Liver (tissue), 9 donors: ENCODE measurements around the gene XPR1. TPM values are rescaled to one million over a fixed set of nuclear protein-coding genes. Genes with fewer than 3 reads are reported as not detected.

Source experiments
- DNase-seq: peaks from one replicate; pipeline ENCODE4 v3.0.0-alpha.2; 2017; ENCODE audit warnings: low spot score
- H3K27ac ChIP-seq, 2 donors: one replicate each; pipeline ENCODE4 v1.7.0; 2013; ENCODE audit warnings: inconsistent platforms in 2 of 2, low read length in 2 of 2, control low read depth in 1 of 2, low read depth in 1 of 2, mild to moderate bottlenecking in 1 of 2
- H3K27me3 ChIP-seq, 4 donors: one replicate each; pipeline versions ENCODE4 v1.6.1 to v1.7.0; 2013; ENCODE audit warnings: low read length in 3 of 4, inconsistent platforms in 1 of 4, mild to moderate bottlenecking in 1 of 4, moderate library complexity in 1 of 4; ENCODE audit not compliant: control insufficient read depth in 4 of 4, insufficient read depth in 4 of 4
- H3K36me3 ChIP-seq, 4 donors: one replicate each; pipeline versions ENCODE4 v1.6.1 to v1.7.0; 2013; ENCODE audit warnings: low read length in 3 of 4, mild to moderate bottlenecking in 3 of 4, low read depth in 1 of 4, moderate library complexity in 1 of 4; ENCODE audit not compliant: control insufficient read depth in 4 of 4, insufficient read depth in 3 of 4
- H3K4me1 ChIP-seq, 4 donors: one replicate each; pipeline versions ENCODE4 v1.6.1 to v1.7.0; 2013; ENCODE audit warnings: low read length in 3 of 4, mild to moderate bottlenecking in 3 of 4, moderate library complexity in 1 of 4; ENCODE audit not compliant: control insufficient read depth in 4 of 4, insufficient read depth in 4 of 4
- H3K4me3 ChIP-seq, 3 donors: one replicate each; pipeline versions ENCODE4 v1.6.1 to v1.7.0; 2013; ENCODE audit warnings: low read length in 3 of 3, control low read depth in 1 of 3, low read depth in 1 of 3, mild to moderate bottlenecking in 1 of 3
- H3K9ac ChIP-seq, 2 donors: one replicate each; pipeline ENCODE4 v1.7.0; 2013; ENCODE audit warnings: low read length in 2 of 2, mild to moderate bottlenecking in 2 of 2, moderate library complexity in 2 of 2, control low read depth in 1 of 2, low read depth in 1 of 2
- H3K9me3 ChIP-seq, 4 donors: one replicate each; pipeline versions ENCODE4 v1.6.1 to v1.7.0; 2013; ENCODE audit warnings: low read length in 3 of 4; ENCODE audit not compliant: control insufficient read depth in 4 of 4
- ATF3 ChIP-seq: IDR thresholded peaks from 2 replicates; pipeline ENCODE4 v1.6.1; 2016; ENCODE audit warnings: antibody characterized with exemption
- CTCF ChIP-seq: fragments of 150-350 bp; IDR thresholded peaks from 2 replicates; pipeline ENCODE4 v1.5.1; 2017; ENCODE audit warnings: improper control_type of control experiment, low read depth, low read length; ENCODE audit not compliant: missing input control
- FOXA2 ChIP-seq: IDR thresholded peaks from 2 replicates; pipeline ENCODE4 v1.6.1; 2016; ENCODE audit warnings: antibody characterized with exemption
- HNF4A ChIP-seq, 2 donors: conservative IDR thresholded peaks; 2 replicates each; pipeline ENCODE4 v1.6.1; 2016; ENCODE audit warnings: antibody characterized with exemption in 2 of 2, mild to moderate bottlenecking in 2 of 2
- MAX ChIP-seq: IDR thresholded peaks from 2 replicates; pipeline ENCODE4 v1.6.1; 2016; ENCODE audit warnings: antibody characterized with exemption
- SP1 ChIP-seq: IDR thresholded peaks from 2 replicates; pipeline ENCODE4 v1.6.1; 2018; ENCODE audit warnings: antibody characterized with exemption, mild to moderate bottlenecking
- YY1 ChIP-seq: IDR thresholded peaks from 2 replicates; pipeline ENCODE4 v1.6.1; 2016; ENCODE audit warnings: antibody characterized with exemption, mild to moderate bottlenecking
- WGBS: extraction: QIAGEN DNeasy Blood & Tissue Kit; methylation state at CpG from one replicate; pipeline ENCODE4 v1.1.7; 2013; 5-methylcytosine and 5-hydroxymethylcytosine counted together
- polyA plus RNA-seq, 2 donors: library from polyadenylated mRNA; stranded (reverse) in 1 of 2; unstranded in 1 of 2; fragments of 200-250 nt in 1 of 2; fragments of >200 nt in 1 of 2; fragmentation: Nextera tagmentation in 1 of 2; extraction: Ambion mirVana in 1 of 2; gene quantifications; one replicate each; pipeline versions ENCODE4 v1.2.1 to v1.2.3, GENCODE V29; 2013 to 2015
- total RNA-seq, 2 donors: library from RNA; depleted of rRNA; stranded (reverse); fragments of >200 nt; gene quantifications; one replicate each; pipeline ENCODE4 v1.2.3, GENCODE V29; 2014
- TF ChIP-seq, protein P1 (sequence below): IDR thresholded peaks from 2 replicates; pipeline ENCODE4 v1.6.1; 2016; ENCODE audit warnings: antibody characterized with exemption, mild to moderate bottlenecking
- TF ChIP-seq, protein P2 (sequence below): IDR thresholded peaks from 2 replicates; pipeline ENCODE4 v1.6.1; 2016; ENCODE audit warnings: antibody characterized with exemption
- donor health status: healthy.
- donor health status: healthy.
- donor health status: healthy.
- donor health status: healthy.
- donor health status: healthy.

The XPR1 gene
- total and polyA plus RNA-seq, 4 donors: 1.8 to 14.3 (median 5.9) TPM

- Histone ChIP-seq H3K9ac (no peak overlapping the region), H3K4me3 (no peak overlapping the region)
- 96% methylated on average over 4 of the region's 4 CpGs for WGBS
Observed at GRCh38 chr1:180728472-180729106, 96.8 kb downstream of the XPR1 start.

More at GRCh38 chr1:180728472-180729106, 96.8 kb downstream of the XPR1 start:
- no peaks in the 10 kb centered on the region for H3K4me1 ChIP-seq
- no peak for DNase-seq
- H3K9me3 ChIP-seq: peaks cover 0 to 4% (median 0%) of the 10 kb centered on the region in 4 donors
- H3K36me3 ChIP-seq: no peaks in the 10 kb centered on the region
- H3K27me3 ChIP-seq: no peaks in the 10 kb centered on the region
- H3K27ac ChIP-seq: no peak overlapping the region
- TF ChIP-seq YY1: no peak
- TF ChIP-seq MAX: no peak
- no peak for TF ChIP-seq HNF4A (conservative IDR thresholded peaks at IDR 0.05)
- TF ChIP-seq ATF3: no peak
- TF ChIP-seq, protein P1, sequence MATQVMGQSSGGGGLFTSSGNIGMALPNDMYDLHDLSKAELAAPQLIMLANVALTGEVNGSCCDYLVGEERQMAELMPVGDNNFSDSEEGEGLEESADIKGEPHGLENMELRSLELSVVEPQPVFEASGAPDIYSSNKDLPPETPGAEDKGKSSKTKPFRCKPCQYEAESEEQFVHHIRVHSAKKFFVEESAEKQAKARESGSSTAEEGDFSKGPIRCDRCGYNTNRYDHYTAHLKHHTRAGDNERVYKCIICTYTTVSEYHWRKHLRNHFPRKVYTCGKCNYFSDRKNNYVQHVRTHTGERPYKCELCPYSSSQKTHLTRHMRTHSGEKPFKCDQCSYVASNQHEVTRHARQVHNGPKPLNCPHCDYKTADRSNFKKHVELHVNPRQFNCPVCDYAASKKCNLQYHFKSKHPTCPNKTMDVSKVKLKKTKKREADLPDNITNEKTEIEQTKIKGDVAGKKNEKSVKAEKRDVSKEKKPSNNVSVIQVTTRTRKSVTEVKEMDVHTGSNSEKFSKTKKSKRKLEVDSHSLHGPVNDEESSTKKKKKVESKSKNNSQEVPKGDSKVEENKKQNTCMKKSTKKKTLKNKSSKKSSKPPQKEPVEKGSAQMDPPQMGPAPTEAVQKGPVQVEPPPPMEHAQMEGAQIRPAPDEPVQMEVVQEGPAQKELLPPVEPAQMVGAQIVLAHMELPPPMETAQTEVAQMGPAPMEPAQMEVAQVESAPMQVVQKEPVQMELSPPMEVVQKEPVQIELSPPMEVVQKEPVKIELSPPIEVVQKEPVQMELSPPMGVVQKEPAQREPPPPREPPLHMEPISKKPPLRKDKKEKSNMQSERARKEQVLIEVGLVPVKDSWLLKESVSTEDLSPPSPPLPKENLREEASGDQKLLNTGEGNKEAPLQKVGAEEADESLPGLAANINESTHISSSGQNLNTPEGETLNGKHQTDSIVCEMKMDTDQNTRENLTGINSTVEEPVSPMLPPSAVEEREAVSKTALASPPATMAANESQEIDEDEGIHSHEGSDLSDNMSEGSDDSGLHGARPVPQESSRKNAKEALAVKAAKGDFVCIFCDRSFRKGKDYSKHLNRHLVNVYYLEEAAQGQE: no peak
- TF ChIP-seq SP1: no peak
- TF ChIP-seq, protein P2, sequence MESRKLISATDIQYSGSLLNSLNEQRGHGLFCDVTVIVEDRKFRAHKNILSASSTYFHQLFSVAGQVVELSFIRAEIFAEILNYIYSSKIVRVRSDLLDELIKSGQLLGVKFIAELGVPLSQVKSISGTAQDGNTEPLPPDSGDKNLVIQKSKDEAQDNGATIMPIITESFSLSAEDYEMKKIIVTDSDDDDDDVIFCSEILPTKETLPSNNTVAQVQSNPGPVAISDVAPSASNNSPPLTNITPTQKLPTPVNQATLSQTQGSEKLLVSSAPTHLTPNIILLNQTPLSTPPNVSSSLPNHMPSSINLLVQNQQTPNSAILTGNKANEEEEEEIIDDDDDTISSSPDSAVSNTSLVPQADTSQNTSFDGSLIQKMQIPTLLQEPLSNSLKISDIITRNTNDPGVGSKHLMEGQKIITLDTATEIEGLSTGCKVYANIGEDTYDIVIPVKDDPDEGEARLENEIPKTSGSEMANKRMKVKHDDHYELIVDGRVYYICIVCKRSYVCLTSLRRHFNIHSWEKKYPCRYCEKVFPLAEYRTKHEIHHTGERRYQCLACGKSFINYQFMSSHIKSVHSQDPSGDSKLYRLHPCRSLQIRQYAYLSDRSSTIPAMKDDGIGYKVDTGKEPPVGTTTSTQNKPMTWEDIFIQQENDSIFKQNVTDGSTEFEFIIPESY: no peak
- no peak for TF ChIP-seq CTCF
- TF ChIP-seq FOXA2: no peak
